Tibial nerve (tissue), 3 donors: ENCODE data around the gene COX6B2.

Source experiments
- POLR2A ChIP-seq, 2 donors: fragments of 450-650 bp; IDR thresholded peaks; one replicate each; pipeline ENCODE4 v1.6.1; 2017; ENCODE audit warnings: antibody characterized with exemption in 2 of 2, mild to moderate bottlenecking in 2 of 2, moderate library complexity in 2 of 2
- TF ChIP-seq, protein P1 (sequence below), 5 experiments: fragments of 200-600 bp in 3 of 5; fragments of 450-650 bp in 2 of 5; sonication (generic) in 3 of 5; IDR thresholded peaks; one replicate each; pipeline ENCODE4 v1.5.1; 2016 to 2019; ENCODE audit warnings: antibody characterized with exemption in 5 of 5, mild to moderate bottlenecking in 3 of 5, moderate library complexity in 2 of 5

- TF ChIP-seq, protein P1, sequence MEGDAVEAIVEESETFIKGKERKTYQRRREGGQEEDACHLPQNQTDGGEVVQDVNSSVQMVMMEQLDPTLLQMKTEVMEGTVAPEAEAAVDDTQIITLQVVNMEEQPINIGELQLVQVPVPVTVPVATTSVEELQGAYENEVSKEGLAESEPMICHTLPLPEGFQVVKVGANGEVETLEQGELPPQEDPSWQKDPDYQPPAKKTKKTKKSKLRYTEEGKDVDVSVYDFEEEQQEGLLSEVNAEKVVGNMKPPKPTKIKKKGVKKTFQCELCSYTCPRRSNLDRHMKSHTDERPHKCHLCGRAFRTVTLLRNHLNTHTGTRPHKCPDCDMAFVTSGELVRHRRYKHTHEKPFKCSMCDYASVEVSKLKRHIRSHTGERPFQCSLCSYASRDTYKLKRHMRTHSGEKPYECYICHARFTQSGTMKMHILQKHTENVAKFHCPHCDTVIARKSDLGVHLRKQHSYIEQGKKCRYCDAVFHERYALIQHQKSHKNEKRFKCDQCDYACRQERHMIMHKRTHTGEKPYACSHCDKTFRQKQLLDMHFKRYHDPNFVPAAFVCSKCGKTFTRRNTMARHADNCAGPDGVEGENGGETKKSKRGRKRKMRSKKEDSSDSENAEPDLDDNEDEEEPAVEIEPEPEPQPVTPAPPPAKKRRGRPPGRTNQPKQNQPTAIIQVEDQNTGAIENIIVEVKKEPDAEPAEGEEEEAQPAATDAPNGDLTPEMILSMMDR (IDR thresholded peaks at IDR 0.05), result no peak
- TF ChIP-seq POLR2A (IDR thresholded peaks at IDR 0.05), result no peak
Measured at GRCh38 chr19:55391702-55392615, 37.4 kb upstream of the COX6B2 start.
